Midbrain (tissue), 1 donor: ENCODE data around the gene TLCD4.
"Not testable (repeated sequence)": the region's sequence is repeated elsewhere in the genome, so short reads cannot be mapped to it uniquely, and the experiment has no call there.

ENCODE experiments used
- DNase-seq: peaks from one replicate; lab custom pipeline; 2025; lab: John Stamatoyannopoulos, UW

TLCD4 gene

GRCh38 chr1:95154096-95154495 lies 36.9 kb downstream of the TLCD4 start:
- no peak for DNase-seq

- DNase-seq: not testable (repeated sequence)
These were observed 48.4 kb downstream of the TLCD4 start for GRCh38 chr1:95165569-95165968.
